Measurements from ENCODE around the gene IQSEC1.

Gene IQSEC1

DNA sequence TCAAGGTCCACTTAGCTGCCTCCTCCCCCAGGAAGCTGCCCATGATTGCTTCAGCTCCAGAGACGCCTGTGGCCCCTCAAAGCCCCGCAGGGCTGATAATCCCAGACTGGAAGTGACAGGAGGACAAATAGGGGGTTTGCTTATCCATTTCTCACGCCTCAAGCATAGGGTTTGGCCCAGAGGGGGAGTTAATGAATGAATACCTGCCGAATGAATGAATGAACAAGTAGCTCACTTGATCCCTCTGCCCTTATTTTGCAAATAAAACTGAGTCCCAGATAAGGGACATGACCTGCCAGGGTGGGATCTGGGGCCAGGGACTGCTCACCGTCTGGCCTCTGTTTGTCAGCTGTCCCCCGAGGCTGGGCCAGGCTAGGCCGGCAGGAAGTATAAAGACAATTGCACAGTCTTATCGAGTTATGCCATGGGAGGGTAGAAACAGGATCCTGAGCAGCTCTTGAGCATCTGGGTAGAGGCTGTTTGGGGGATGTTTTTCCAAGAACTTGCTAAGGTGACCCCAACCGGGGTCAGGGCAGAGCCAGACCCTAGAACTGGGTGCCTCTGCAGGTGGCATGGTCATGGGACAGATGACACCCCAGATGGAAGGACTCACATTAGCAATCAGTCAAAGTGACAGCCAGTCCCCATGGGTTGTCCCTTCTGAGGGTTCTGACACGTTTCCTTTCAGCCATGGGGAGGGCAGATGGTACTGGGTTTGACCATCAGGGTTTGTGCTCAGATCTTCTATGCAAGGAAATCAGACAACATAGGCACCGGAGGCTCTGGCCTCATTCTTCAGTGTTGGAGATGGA, 45.0 kb downstream of the IQSEC1 start:
- no peak overlapping the region for H3K4me3 ChIP-seq (ENCODE audit: low read depth in 1 of 2, low read length in 2 of 2)
- no peaks in the 10 kb centered on the region for H3K36me3 ChIP-seq (ENCODE audit: control insufficient read depth in 1 of 2, insufficient read depth in 2 of 2, low read length in 2 of 2)
- no peaks in the 10 kb centered on the region for H3K27me3 ChIP-seq (ENCODE audit: low read depth, low read length)
- no peak overlapping the region for H3K27ac ChIP-seq (ENCODE audit: low read length)
- peaks cover 0 to 3% of the 10 kb centered on the region in 2 donors for H3K4me1 ChIP-seq (ENCODE audit: control insufficient read depth in 1 of 2, insufficient read depth in 2 of 2, low read length in 2 of 2)
- H3K9me3 ChIP-seq (ENCODE audit: control insufficient read depth in 1 of 2, low read length in 2 of 2) = no peaks in the 10 kb centered on the region

GRCh38 chr3:13027154-13027553, 46.1 kb downstream of the IQSEC1 start:
- H3K4me1 ChIP-seq (ENCODE audit: control insufficient read depth in 1 of 2, insufficient read depth in 2 of 2, low read length in 2 of 2) = peaks cover 0 to 12% of the 10 kb centered on the region in 2 donors
- no peak overlapping the region for H3K4me3 ChIP-seq (ENCODE audit: low read depth in 1 of 2, low read length in 2 of 2)
- H3K27me3 ChIP-seq (ENCODE audit: low read depth, low read length) = no peaks in the 10 kb centered on the region
- no peaks in the 10 kb centered on the region for H3K36me3 ChIP-seq (ENCODE audit: control insufficient read depth in 1 of 2, insufficient read depth in 2 of 2, low read length in 2 of 2)
- H3K27ac ChIP-seq (ENCODE audit: low read length) = no peak overlapping the region
- H3K9me3 ChIP-seq (ENCODE audit: control insufficient read depth in 1 of 2, low read length in 2 of 2) = no peaks in the 10 kb centered on the region

GRCh38 chr3:13026534-13026933, 46.7 kb downstream of the IQSEC1 start:
- H3K4me1 ChIP-seq (ENCODE audit: control insufficient read depth in 1 of 2, insufficient read depth in 2 of 2, low read length in 2 of 2) = peaks cover 0 to 18% of the 10 kb centered on the region in 2 donors
- no peak overlapping the region for H3K27ac ChIP-seq (ENCODE audit: low read length)
- no peaks in the 10 kb centered on the region for H3K36me3 ChIP-seq (ENCODE audit: control insufficient read depth in 1 of 2, insufficient read depth in 2 of 2, low read length in 2 of 2)
- no peaks in the 10 kb centered on the region for H3K9me3 ChIP-seq (ENCODE audit: control insufficient read depth in 1 of 2, low read length in 2 of 2)
- H3K27me3 ChIP-seq (ENCODE audit: low read depth, low read length) = no peaks in the 10 kb centered on the region
- no peak overlapping the region for H3K4me3 ChIP-seq (ENCODE audit: low read depth in 1 of 2, low read length in 2 of 2)

DNA sequence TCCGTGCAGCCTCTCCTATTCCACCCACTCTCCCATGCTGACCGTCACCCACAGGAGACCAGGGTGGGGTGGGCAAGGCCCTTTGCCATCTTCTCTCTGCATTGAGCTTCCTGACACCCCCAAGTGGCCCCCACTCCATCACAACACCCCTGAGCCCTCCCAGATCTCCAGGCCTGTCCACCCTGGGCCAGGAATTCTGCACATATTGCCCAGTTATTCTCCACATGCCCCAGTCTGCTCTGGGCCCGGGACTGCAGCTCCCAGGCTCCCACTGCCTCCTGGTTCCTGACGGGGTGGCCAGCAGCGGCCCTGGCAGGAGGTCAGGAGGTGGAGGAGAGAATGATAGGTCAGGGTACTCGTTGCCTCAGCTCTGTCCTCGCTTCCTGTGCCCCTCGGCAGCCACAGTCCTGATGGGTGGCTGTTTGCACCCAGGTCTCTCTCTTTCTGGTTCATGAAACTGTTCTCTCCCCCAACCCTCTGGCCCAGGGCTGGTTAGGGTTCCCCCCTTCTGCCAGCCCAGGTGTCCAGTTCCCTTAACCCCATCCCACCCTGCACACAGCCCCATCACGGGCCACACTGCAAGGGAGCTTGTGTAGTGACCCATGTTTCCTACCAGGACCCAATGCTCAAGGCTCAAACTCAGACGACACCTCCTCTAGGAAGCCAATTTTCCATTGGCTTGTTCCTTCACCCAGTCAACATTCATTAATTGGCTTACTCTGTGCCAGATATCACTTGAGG, 47.3 kb downstream of the IQSEC1 start:
- Histone ChIP-seq H3K4me3 (ENCODE audit: low read depth in 1 of 2, low read length in 2 of 2) (no peak overlapping the region), H3K27ac (ENCODE audit: low read length) (no peak overlapping the region), H3K9me3 (ENCODE audit: control insufficient read depth in 1 of 2, low read length in 2 of 2) (no peaks in the 10 kb centered on the region), H3K36me3 (ENCODE audit: control insufficient read depth in 1 of 2, insufficient read depth in 2 of 2, low read length in 2 of 2) (no peaks in the 10 kb centered on the region), H3K4me1 (ENCODE audit: control insufficient read depth in 1 of 2, insufficient read depth in 2 of 2, low read length in 2 of 2) (peaks cover 0 to 23% of the 10 kb centered on the region in 2 donors), H3K27me3 (ENCODE audit: low read depth, low read length) (no peaks in the 10 kb centered on the region)

DNA sequence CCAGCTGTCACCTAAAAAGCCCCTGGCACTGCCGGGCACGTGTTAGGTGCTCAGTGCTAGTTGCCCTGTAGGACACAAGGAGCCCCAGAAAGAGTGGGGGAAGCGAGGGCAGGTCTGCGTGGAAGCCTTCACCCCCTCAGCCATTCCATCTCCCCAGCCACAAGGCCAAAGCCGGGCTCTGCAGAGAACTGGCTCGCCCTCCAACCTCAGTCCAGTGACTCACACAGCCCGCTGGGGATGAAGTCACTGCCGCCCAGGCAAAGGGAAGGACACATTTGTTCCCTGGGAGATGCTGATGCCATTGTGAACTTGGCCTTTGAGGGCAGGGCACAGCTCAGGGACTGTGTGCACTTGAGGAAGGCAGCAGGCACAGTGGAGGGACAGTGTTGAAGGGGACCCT, 48.1 kb downstream of the IQSEC1 start:
- H3K27ac ChIP-seq (ENCODE audit: low read length) = no peak overlapping the region
- H3K27me3 ChIP-seq (ENCODE audit: low read depth, low read length) = no peaks in the 10 kb centered on the region
- H3K4me3 ChIP-seq (ENCODE audit: low read depth in 1 of 2, low read length in 2 of 2) = no peak overlapping the region
- H3K4me1 ChIP-seq (ENCODE audit: control insufficient read depth in 1 of 2, insufficient read depth in 2 of 2, low read length in 2 of 2) = peaks cover 0 to 25% of the 10 kb centered on the region in 2 donors
- H3K9me3 ChIP-seq (ENCODE audit: control insufficient read depth in 1 of 2, low read length in 2 of 2) = no peaks in the 10 kb centered on the region
- H3K36me3 ChIP-seq (ENCODE audit: control insufficient read depth in 1 of 2, insufficient read depth in 2 of 2, low read length in 2 of 2) = no peaks in the 10 kb centered on the region

DNA sequence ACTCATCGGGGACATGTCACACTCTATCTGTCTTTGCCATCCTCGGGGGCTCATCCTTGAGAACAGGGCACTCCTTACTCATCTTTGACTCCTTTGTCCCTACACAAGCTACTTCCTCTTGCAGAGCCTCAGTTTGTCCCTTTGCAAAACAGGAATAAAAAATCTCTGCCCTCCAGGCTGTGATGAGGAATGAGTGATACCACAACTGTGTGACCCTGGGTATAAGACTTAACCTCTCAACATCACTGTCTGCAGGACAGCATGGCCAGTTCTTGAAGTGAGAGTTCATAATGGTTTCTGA, 48.5 kb downstream of the IQSEC1 start:
- peaks cover 0 to 25% of the 10 kb centered on the region in 2 donors for H3K4me1 ChIP-seq (ENCODE audit: control insufficient read depth in 1 of 2, insufficient read depth in 2 of 2, low read length in 2 of 2)

DNA sequence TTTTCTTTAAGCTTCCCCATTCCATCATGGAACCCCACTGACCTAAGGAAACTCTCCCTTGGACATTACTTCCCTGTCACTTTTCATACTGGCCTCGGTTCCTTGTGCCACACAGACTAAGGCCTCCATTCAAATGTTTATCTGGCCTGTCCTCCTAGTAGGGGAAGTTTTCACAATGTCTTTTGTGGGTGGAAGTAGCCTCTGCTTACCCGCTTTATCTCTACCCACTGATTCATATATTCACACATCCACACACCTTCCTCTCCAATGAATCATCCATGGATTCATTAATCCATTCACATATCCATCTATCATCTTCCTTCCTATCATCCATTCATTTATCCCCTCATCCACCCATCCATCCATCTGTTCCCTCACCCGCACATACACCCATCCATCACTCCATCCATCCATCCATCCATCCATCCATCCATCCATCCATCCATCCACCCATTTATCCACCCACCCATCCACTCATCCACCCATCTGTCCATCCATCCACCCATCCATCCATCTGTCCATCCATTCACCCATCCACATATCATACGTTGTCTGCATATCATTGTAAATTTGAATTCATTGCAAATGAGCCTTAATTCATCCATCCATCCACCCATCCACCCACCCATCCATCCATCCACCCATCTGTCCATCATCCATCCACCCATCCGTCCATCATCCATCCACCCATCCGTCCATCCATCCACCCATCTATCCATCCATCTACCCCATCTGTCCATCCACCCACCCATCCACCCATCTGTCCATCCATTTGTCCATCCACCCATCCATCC, 49.1 kb downstream of the IQSEC1 start:
- Histone ChIP-seq H3K27ac (ENCODE audit: low read length) (no peak overlapping the region), H3K36me3 (ENCODE audit: control insufficient read depth in 1 of 2, insufficient read depth in 2 of 2, low read length in 2 of 2) (no peaks in the 10 kb centered on the region), H3K4me1 (ENCODE audit: control insufficient read depth in 1 of 2, insufficient read depth in 2 of 2, low read length in 2 of 2) (peaks cover 0 to 26% of the 10 kb centered on the region in 2 donors), H3K4me3 (ENCODE audit: low read depth in 1 of 2, low read length in 2 of 2) (no peak overlapping the region), H3K9me3 (ENCODE audit: control insufficient read depth in 1 of 2, low read length in 2 of 2) (no peaks in the 10 kb centered on the region), H3K27me3 (ENCODE audit: low read depth, low read length) (no peaks in the 10 kb centered on the region)

More for the DNA sequence above, 48.5 kb downstream of the IQSEC1 start:
- Histone ChIP-seq H3K36me3 (ENCODE audit: control insufficient read depth in 1 of 2, insufficient read depth in 2 of 2, low read length in 2 of 2) (no peaks in the 10 kb centered on the region), H3K9me3 (ENCODE audit: control insufficient read depth in 1 of 2, low read length in 2 of 2) (no peaks in the 10 kb centered on the region), H3K27me3 (ENCODE audit: low read depth, low read length) (no peaks in the 10 kb centered on the region), H3K4me3 (ENCODE audit: low read depth in 1 of 2, low read length in 2 of 2) (no peak overlapping the region), H3K27ac (ENCODE audit: low read length) (no peak overlapping the region)

DNA sequence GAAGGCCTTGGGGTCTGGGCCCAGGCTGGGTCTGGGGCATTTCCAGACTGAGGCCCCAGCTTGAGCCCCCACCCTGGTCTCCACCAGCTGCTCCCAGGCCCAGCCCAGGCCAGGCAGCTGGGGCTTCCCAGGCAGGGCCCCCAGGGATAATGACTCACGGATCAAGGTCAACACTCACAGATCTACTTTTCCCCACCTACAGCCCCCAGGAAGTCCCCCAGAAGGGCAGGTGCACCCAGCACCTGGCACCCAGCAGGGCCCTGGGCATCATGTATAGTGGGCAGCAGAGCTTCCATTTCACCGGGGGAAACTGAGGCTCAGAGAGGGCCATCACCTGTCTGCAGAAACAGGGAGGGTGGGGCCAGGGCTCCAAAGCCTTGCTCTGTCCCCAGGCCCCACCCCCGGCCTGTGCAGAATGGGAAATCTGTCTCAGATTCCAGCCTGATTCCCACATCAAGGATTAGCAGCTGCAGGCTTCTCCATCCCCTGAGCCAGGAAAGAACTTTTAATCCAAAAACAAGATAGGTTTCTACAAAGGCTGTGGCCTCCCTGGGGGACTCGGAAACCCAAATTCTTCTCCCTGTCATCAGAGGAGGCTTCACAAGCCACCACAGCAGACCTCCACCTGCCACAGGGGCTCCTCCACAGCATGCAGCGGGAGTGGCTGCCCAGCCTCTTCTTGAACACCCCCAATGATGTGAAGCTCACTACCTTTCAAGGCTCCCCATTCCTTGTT, 49.8 kb downstream of the IQSEC1 start:
- H3K27ac ChIP-seq (ENCODE audit: low read length) = no peak overlapping the region
- no peaks in the 10 kb centered on the region for H3K27me3 ChIP-seq (ENCODE audit: low read depth, low read length)
- peaks cover 4 to 31% of the 10 kb centered on the region in 2 donors for H3K4me1 ChIP-seq (ENCODE audit: control insufficient read depth in 1 of 2, insufficient read depth in 2 of 2, low read length in 2 of 2)

DNA sequence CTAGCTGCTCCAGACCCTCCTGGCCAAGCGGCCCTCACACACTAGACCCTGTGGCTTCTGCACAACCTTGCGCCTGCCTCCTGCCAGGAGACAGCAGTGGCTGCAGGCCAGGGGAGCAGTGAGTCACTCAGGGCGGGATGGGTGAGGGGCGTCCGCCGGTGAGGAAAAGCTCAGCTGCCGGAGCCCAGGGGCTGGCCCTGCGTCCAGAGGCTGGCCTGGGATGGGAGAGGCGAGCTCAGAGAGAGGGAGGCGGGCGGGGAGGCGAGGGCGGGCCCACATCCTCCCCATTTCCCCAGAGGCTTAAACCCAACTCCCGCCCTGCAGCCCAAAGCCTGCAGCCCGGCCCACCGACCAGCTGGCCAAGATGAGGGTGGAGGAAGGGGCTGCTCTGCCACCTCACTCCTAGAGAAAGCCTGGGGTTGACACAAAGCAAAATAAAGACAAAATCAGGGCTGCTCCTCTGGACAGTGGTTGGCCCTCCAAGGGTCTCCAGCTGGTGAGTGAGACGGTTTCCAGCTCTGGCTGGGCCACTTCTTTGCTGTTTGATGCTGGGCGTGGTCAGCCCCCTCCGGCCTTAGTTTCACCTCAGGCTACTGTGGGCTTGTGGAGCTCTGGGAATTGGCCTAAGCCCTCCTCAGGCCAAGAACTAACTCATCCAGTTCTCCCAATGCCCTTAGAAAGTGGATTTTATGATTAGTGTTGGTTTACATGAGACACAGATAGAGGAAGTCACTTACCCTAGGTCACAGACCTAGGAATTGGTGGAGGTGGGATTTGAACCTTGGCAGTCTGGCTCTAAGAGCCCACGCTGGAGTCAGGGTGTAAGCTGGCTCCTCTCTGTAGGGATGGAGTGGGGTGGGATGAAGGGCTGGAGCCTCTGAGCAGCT, 50.6 kb downstream of the IQSEC1 start:
- H3K36me3 ChIP-seq (ENCODE audit: control insufficient read depth in 1 of 2, insufficient read depth in 2 of 2, low read length in 2 of 2) = no peaks in the 10 kb centered on the region
- peak overlapping the region; percentile 26 to 28 for H3K4me3 ChIP-seq (ENCODE audit: low read depth in 1 of 2, low read length in 2 of 2)
- no peak overlapping the region for H3K27ac ChIP-seq (ENCODE audit: low read length)
- peaks cover 4 to 35% of the 10 kb centered on the region in 2 donors for H3K4me1 ChIP-seq (ENCODE audit: control insufficient read depth in 1 of 2, insufficient read depth in 2 of 2, low read length in 2 of 2)
- H3K9me3 ChIP-seq (ENCODE audit: control insufficient read depth in 1 of 2, low read length in 2 of 2) = no peaks in the 10 kb centered on the region
- H3K27me3 ChIP-seq (ENCODE audit: low read depth, low read length) = no peaks in the 10 kb centered on the region

More for the DNA sequence above, 49.8 kb downstream of the IQSEC1 start:
- Histone ChIP-seq H3K36me3 (ENCODE audit: control insufficient read depth in 1 of 2, insufficient read depth in 2 of 2, low read length in 2 of 2) (no peaks in the 10 kb centered on the region), H3K4me3 (ENCODE audit: low read depth in 1 of 2, low read length in 2 of 2) (no peak overlapping the region), H3K9me3 (ENCODE audit: control insufficient read depth in 1 of 2, low read length in 2 of 2) (no peaks in the 10 kb centered on the region)
